Measurements from ENCODE around the gene MYO1C.
"Not testable (repeated sequence)": the region's sequence is repeated elsewhere in the genome, so short reads cannot be mapped to it uniquely, and the experiment has no call there.

The MYO1C gene

GRCh38 chr17:1469231-1469852 lies 23.1 kb downstream of the MYO1C start:
- peaks cover 12% of the 10 kb centered on the region for H3K36me3 Mint-ChIP-seq (ENCODE audit: low read depth)
- no peak overlapping the region for H3K27ac Mint-ChIP-seq

GRCh38 chr17:1467898-1468492 lies 24.5 kb downstream of the MYO1C start:
- Mint-ChIP-seq H3K27me3 (peaks cover 23% of the 10 kb centered on the region), H3K4me1 (peaks cover 11% of the 10 kb centered on the region), H3K27ac (no peak overlapping the region), H3K9me3 (no peaks in the 10 kb centered on the region), H3K4me3 (no peak overlapping the region), H3K36me3 (ENCODE audit: low read depth) (peaks cover 10% of the 10 kb centered on the region)
- DNase-seq (no peak), ATAC-seq (no peak)

More at GRCh38 chr17:1469231-1469852, 23.1 kb downstream of the MYO1C start:
- peaks cover 22% of the 10 kb centered on the region for H3K27me3 Mint-ChIP-seq
- H3K9me3 Mint-ChIP-seq, result no peaks in the 10 kb centered on the region
- H3K4me3 Mint-ChIP-seq, result no peak overlapping the region
- H3K4me1 Mint-ChIP-seq, result peaks cover 13% of the 10 kb centered on the region
- no peak for ATAC-seq
- DNase-seq, result no peak

- no peak overlapping the region for H3K4me3 Mint-ChIP-seq
- H3K36me3 Mint-ChIP-seq (ENCODE audit: low read depth), result peaks cover 10% of the 10 kb centered on the region
- no peak for ATAC-seq
- H3K27me3 Mint-ChIP-seq, result peaks cover 27% of the 10 kb centered on the region
- DNase-seq, result no peak
- H3K27ac Mint-ChIP-seq, result no peak overlapping the region
- peaks cover 17% of the 10 kb centered on the region for H3K4me1 Mint-ChIP-seq
- no peaks in the 10 kb centered on the region for H3K9me3 Mint-ChIP-seq
Measured at GRCh38 chr17:1467258-1467657, 25.2 kb downstream of the MYO1C start.

- Mint-ChIP-seq H3K4me1 (peaks cover 32% of the 10 kb centered on the region), H3K9me3 (no peaks in the 10 kb centered on the region), H3K27me3 (peaks cover 48% of the 10 kb centered on the region), H3K4me3 (no peak overlapping the region), H3K27ac (no peak overlapping the region), H3K36me3 (ENCODE audit: low read depth) (peaks cover 7% of the 10 kb centered on the region)
- ATAC-seq (no peak), DNase-seq (no peak)
Measured at GRCh38 chr17:1464186-1464585, 28.3 kb downstream of the MYO1C start.

GRCh38 chr17:1462164-1463112 lies 30.0 kb downstream of the MYO1C start:
- H3K9me3 Mint-ChIP-seq, result no peaks in the 10 kb centered on the region
- peak overlapping the region; percentile 61 for H3K4me3 Mint-ChIP-seq
- no peak for DNase-seq
- peaks cover 54% of the 10 kb centered on the region for H3K27me3 Mint-ChIP-seq
- H3K4me1 Mint-ChIP-seq, result peaks cover 34% of the 10 kb centered on the region
- ATAC-seq, result peak; percentile 16
- peak overlapping the region; percentile 91 for H3K27ac Mint-ChIP-seq
- peaks cover 4% of the 10 kb centered on the region for H3K36me3 Mint-ChIP-seq (ENCODE audit: low read depth)

- Mint-ChIP-seq H3K4me3 (no peak overlapping the region), H3K4me1 (peaks cover 39% of the 10 kb centered on the region), H3K9me3 (no peaks in the 10 kb centered on the region), H3K36me3 (ENCODE audit: low read depth) (peaks cover 4% of the 10 kb centered on the region), H3K27me3 (peaks cover 60% of the 10 kb centered on the region), H3K27ac (no peak overlapping the region)
- ATAC-seq, result no peak
- DNase-seq, result no peak
Measured at GRCh38 chr17:1461198-1461944, 31.1 kb downstream of the MYO1C start.

- ATAC-seq, result no peak
- Mint-ChIP-seq H3K9me3 (no peaks in the 10 kb centered on the region), H3K27me3 (peaks cover 55% of the 10 kb centered on the region), H3K27ac (no peak overlapping the region), H3K4me1 (peaks cover 41% of the 10 kb centered on the region), H3K4me3 (no peak overlapping the region), H3K36me3 (ENCODE audit: low read depth) (peaks cover 2% of the 10 kb centered on the region)
- no peak for DNase-seq
Measured at GRCh38 chr17:1460233-1460632, 32.3 kb downstream of the MYO1C start.

GRCh38 chr17:1455797-1456599 lies 36.5 kb downstream of the MYO1C start, which contains the start of gene CRK:
CRK (minus strand) TSS chr17:1456232; CDS start chr17:1456117, 115 bp downstream.
- no peaks in the 10 kb centered on the region for H3K9me3 Mint-ChIP-seq
- H3K36me3 Mint-ChIP-seq (ENCODE audit: low read depth), result peaks cover 14% of the 10 kb centered on the region
- H3K27me3 Mint-ChIP-seq, result peaks cover 26% of the 10 kb centered on the region
- DNase-seq, result peak; percentile 99
- H3K4me1 Mint-ChIP-seq, result peaks cover 47% of the 10 kb centered on the region
- ATAC-seq, result peak; percentile 96
- H3K4me3 Mint-ChIP-seq, result peak within 1 kb of the TSS; percentile 88
- peak within 1 kb of the TSS; percentile 81 for H3K27ac Mint-ChIP-seq

GRCh38 chr17:1455291-1455796 lies 37.1 kb downstream of the MYO1C start:
- Mint-ChIP-seq H3K9me3 (no peaks in the 10 kb centered on the region), H3K4me1 (peaks cover 45% of the 10 kb centered on the region), H3K27ac (peak overlapping the region; percentile 80), H3K36me3 (ENCODE audit: low read depth) (peaks cover 14% of the 10 kb centered on the region), H3K27me3 (peaks cover 19% of the 10 kb centered on the region), H3K4me3 (peak overlapping the region; percentile 88)
- peak; percentile 53 for DNase-seq
- ATAC-seq, result peak; percentile 15

GRCh38 chr17:1454541-1454940 lies 37.9 kb downstream of the MYO1C start:
- peaks cover 14% of the 10 kb centered on the region for H3K36me3 Mint-ChIP-seq (ENCODE audit: low read depth)
- no peak for ATAC-seq
- no peaks in the 10 kb centered on the region for H3K9me3 Mint-ChIP-seq
- peaks cover 41% of the 10 kb centered on the region for H3K4me1 Mint-ChIP-seq
- peak overlapping the region; percentile 17 for H3K27ac Mint-ChIP-seq
- peak overlapping the region; percentile 88 for H3K4me3 Mint-ChIP-seq
- DNase-seq, result no peak
- H3K27me3 Mint-ChIP-seq, result peaks cover 13% of the 10 kb centered on the region

- H3K4me1 Mint-ChIP-seq, result peaks cover 48% of the 10 kb centered on the region
- ATAC-seq, DNase-seq, H3K9me3 Mint-ChIP-seq, H3K27ac Mint-ChIP-seq: not testable (repeated sequence)
- peak overlapping the region; percentile 88 for H3K4me3 Mint-ChIP-seq
- peaks cover 13% of the 10 kb centered on the region for H3K27me3 Mint-ChIP-seq
- H3K36me3 Mint-ChIP-seq (ENCODE audit: low read depth), result peaks cover 22% of the 10 kb centered on the region
Measured at GRCh38 chr17:1453694-1454093, 38.8 kb downstream of the MYO1C start.

- DNase-seq (no peak), ATAC-seq (no peak)
- Mint-ChIP-seq H3K27me3 (peaks cover 11% of the 10 kb centered on the region), H3K36me3 (ENCODE audit: low read depth) (peaks cover 24% of the 10 kb centered on the region), H3K4me3 (no peak overlapping the region), H3K27ac (no peak overlapping the region), H3K9me3 (no peaks in the 10 kb centered on the region), H3K4me1 (peaks cover 54% of the 10 kb centered on the region)
Measured at GRCh38 chr17:1452836-1453235, 39.6 kb downstream of the MYO1C start.

GRCh38 chr17:1450261-1450660 lies 42.2 kb downstream of the MYO1C start:
- not testable (repeated sequence) for H3K27me3 Mint-ChIP-seq, ATAC-seq, H3K4me3 Mint-ChIP-seq, H3K27ac Mint-ChIP-seq, H3K9me3 Mint-ChIP-seq, DNase-seq
- Mint-ChIP-seq H3K4me1 (peaks cover 53% of the 10 kb centered on the region), H3K36me3 (ENCODE audit: low read depth) (peaks cover 30% of the 10 kb centered on the region)
